Heart left ventricle (tissue), 16 donors: ENCODE results near the gene NR1I2. TPM values are rescaled to one million over a fixed set of nuclear protein-coding genes. Genes with fewer than 3 reads are reported as not detected.

Experiments used
- ATAC-seq, 4 donors: fragments of 200-7000 bp; cut with Tn5 transposase; one replicate each; pipeline ENCODE4 v1.9.1; 2020 to 2022; ENCODE audit warnings: moderate library complexity in 4 of 4, mild to moderate bottlenecking in 3 of 4, moderate number of reproducible peaks in 1 of 4
- DNase-seq, 5 donors: peaks; one replicate each; pipeline ENCODE4 v3.0.0-alpha.2; 2020
- H3K27ac ChIP-seq, 12 donors: fragments of 200-600 bp; sonication (generic) in 4 of 12; one replicate each; pipeline versions ENCODE4 v1.5.0 to v1.8.0; 2016 to 2022; ENCODE audit warnings: mild to moderate bottlenecking in 2 of 12
- H3K27me3 ChIP-seq, 9 donors: fragments of 200-600 bp; sonication (generic) in 2 of 9; one replicate each; pipeline versions ENCODE4 v1.5.1 to v1.8.0; 2016 to 2022; ENCODE audit warnings: mild to moderate bottlenecking in 3 of 9
- H3K36me3 ChIP-seq, 9 donors: fragments of 200-600 bp; sonication (generic) in 2 of 9; one replicate each; pipeline versions ENCODE4 v1.5.0 to v1.8.0; 2018 to 2022; ENCODE audit warnings: mild to moderate bottlenecking in 2 of 9
- H3K4me1 ChIP-seq, 12 donors: fragments of 200-600 bp; sonication (generic) in 4 of 12; one replicate each; pipeline versions ENCODE4 v1.5.0 to v1.8.0; 2016 to 2022; ENCODE audit warnings: mild to moderate bottlenecking in 3 of 12
- H3K4me3 ChIP-seq, 12 donors: fragments of 200-600 bp; sonication (generic) in 4 of 12; one replicate each; pipeline versions ENCODE4 v1.5.0 to v1.8.0; 2017 to 2022; ENCODE audit warnings: mild to moderate bottlenecking in 9 of 12, moderate library complexity in 4 of 12
- H3K9me3 ChIP-seq, 12 donors: fragments of 200-600 bp; sonication (generic) in 4 of 12; one replicate each; pipeline versions ENCODE4 v1.5.0 to v1.8.0; 2016 to 2022; ENCODE audit warnings: mild to moderate bottlenecking in 1 of 12
- CTCF ChIP-seq, 12 donors: fragments of 200-600 bp; sonication (generic) in 4 of 12; IDR thresholded peaks; one replicate each; pipeline versions ENCODE4 v1.5.0 to v1.8.0; 2018 to 2022; ENCODE audit warnings: antibody characterized with exemption in 12 of 12, mild to moderate bottlenecking in 5 of 12
- POLR2A ChIP-seq, 2 donors: fragments of 450-650 bp; IDR thresholded peaks; one replicate each; pipeline ENCODE4 v1.6.1; 2017; ENCODE audit warnings: antibody characterized with exemption in 2 of 2, mild to moderate bottlenecking in 2 of 2, moderate library complexity in 2 of 2
- WGBS, 4 donors: extraction: QIAGEN DNeasy Blood & Tissue Kit in 2 of 4; methylation state at CpG; one replicate each; pipeline versions ENCODE4 v1.1.5 to v1.1.7; 2013 to 2018; 5-methylcytosine and 5-hydroxymethylcytosine counted together
- intact Hi-C, 10 donors: fragments of 100-400 bp; cut with DNase I; formaldehyde crosslinking; loops; one replicate each; pipeline versions ENCODE4 v1.11.1 to v1.14.2; 2022
- polyA plus RNA-seq, 2 donors: library from polyadenylated mRNA; stranded (reverse); fragments of 200-250 nt; gene quantifications; one replicate each; pipeline ENCODE4 v1.2.3, GENCODE V29; 2013
- total RNA-seq, 9 donors: library from RNA; depleted of rRNA in 2 of 9; stranded (reverse); fragments of >200 nt in 2 of 9; fragmentation: NEBNext Ultra II Directional in 3 of 9; extraction: Animal tissue kit (Norgen Biotek cat#: 25700) in 3 of 9; gene quantifications; one replicate each; pipeline versions ENCODE4 v1.1.0 to v1.2.4, GENCODE V29; 2016 to 2023
- donor health status: ischemic (EF 13 %, LVEDD 7.1; RV severe dilation, severe dysfunction).
- donor health status: healthy with polysubstance abuse.
- donor health status: DM: no; HTN: yes; CAD: no.
- donor health status: DM: no; HTN: no; CAD: no.
- donor health status: ischemic (EF 25% LVEDD 6.9; RV normal size, moderate dysfunction).
- donor health status: ischemic (EF 25% LVEDD 5.7; RV mildly dilated, moderate dysfunction).
- donor health status: healthy.
- donor health status: DM: yes; HTN: yes; CAD: no.
- donor health status: ischemic (EF 35%, LVEDD 5.7; RV mildly dilated, moderate dysfunction).
- donor health status: nonischemic (EF 11% LVEDD 7.7; RV severe dilation, severe dysfunction).
- donor health status: DM: yes; HTN: yes; CAD: no.
- donor health status: PGD.
- donor health status: ischemic (EF 29% LVEDD 5.4; RV normal size, mild dysfunction).
- donor health status: nonischemic (EF 23%, LVEDD 6.1; RV moderate dilation, normal function).

NR1I2 gene
- total and polyA plus RNA-seq, 11 donors: 0.07 to 0.29 (median 0.15) TPM; not detected in 4

- TF ChIP-seq CTCF (IDR thresholded peaks at IDR 0.05) (no peak), POLR2A (IDR thresholded peaks at IDR 0.05) (no peak)
- no peak for DNase-seq
- Histone ChIP-seq H3K27ac (no peak overlapping the region), H3K9me3 (no peaks in the 10 kb centered on the region), H3K4me3 (no peak overlapping the region), H3K36me3 (no peaks in the 10 kb centered on the region), H3K27me3 (no peaks in the 10 kb centered on the region), H3K4me1 (peaks cover 0 to 6% (median 0%) of the 10 kb centered on the region in 12 donors)
- WGBS, 4 donors: 78 to 82% (median 81%) methylated on average over 7 to 9 of the region's 9 CpGs
- intact Hi-C loops: no loop called here
- no peak for ATAC-seq
Measured at GRCh38 chr3:119768668-119769393, 13.1 kb upstream of the NR1I2 start.

GRCh38 chr3:119769394-119770149, 12.3 kb upstream of the NR1I2 start:
- peak in 3 of 4 donors; percentile 39 to 89 (median 50) for ATAC-seq

DNA sequence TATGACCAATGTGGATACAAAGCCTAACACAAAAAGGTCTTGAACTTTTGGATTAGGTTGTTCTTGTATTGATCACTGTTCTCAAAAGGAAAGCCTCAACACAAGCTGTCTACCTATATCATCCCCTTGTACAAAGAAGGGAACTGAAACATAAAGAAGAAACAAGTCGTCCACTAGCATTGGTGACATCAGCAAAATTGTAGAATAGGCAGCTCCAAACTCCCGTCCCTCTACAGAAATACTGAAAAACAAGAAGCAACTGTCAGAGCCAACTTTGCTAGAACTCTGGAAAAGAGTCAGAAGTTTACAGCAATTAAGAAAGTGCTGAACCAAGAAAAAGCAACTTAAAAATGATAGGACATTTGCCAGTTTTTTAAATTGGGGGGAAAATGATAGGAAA, 7.5 kb upstream of the NR1I2 start:
- Histone ChIP-seq H3K4me3 (no peak overlapping the region), H3K27ac (no peak overlapping the region), H3K27me3 (no peaks in the 10 kb centered on the region), H3K9me3 (peaks cover 0 to 15% (median 1%) of the 10 kb centered on the region in 12 donors), H3K4me1 (peaks cover 0 to 11% (median 0%) of the 10 kb centered on the region in 12 donors), H3K36me3 (no peaks in the 10 kb centered on the region)
- ATAC-seq (no peak), DNase-seq (no peak)
- intact Hi-C loops: no loop called here
- WGBS, 4 donors: 54 to 58% (median 56%) methylated on average over 2 of the region's 2 CpGs
- no peak for TF ChIP-seq POLR2A (IDR thresholded peaks at IDR 0.05)
- TF ChIP-seq CTCF (IDR thresholded peaks at IDR 0.05): no peak

More at GRCh38 chr3:119769394-119770149, 12.3 kb upstream of the NR1I2 start:
- TF ChIP-seq POLR2A (IDR thresholded peaks at IDR 0.05): no peak
- TF ChIP-seq CTCF (IDR thresholded peaks at IDR 0.05): no peak
- Histone ChIP-seq H3K36me3 (no peaks in the 10 kb centered on the region), H3K27ac (no peak overlapping the region), H3K4me1 (peaks cover 0 to 9% (median 0%) of the 10 kb centered on the region in 12 donors), H3K9me3 (no peaks in the 10 kb centered on the region), H3K27me3 (no peaks in the 10 kb centered on the region), H3K4me3 (no peak overlapping the region)
- WGBS, 4 donors: 58 to 70% (median 62%) methylated on average over 8 of the region's 8 CpGs
- no peak for DNase-seq
- intact Hi-C loops: no loop called here

GRCh38 chr3:119776304-119776703, 5.6 kb upstream of the NR1I2 start:
- DNase-seq (no peak), ATAC-seq (no peak)
- peaks cover 0 to 15% (median 1%) of the 10 kb centered on the region in 12 donors for H3K9me3 ChIP-seq
- TF ChIP-seq POLR2A (IDR thresholded peaks at IDR 0.05) (no peak), CTCF (IDR thresholded peaks at IDR 0.05) (no peak)
- H3K36me3 ChIP-seq: no peaks in the 10 kb centered on the region
- no peak overlapping the region for H3K4me3 ChIP-seq
- peaks cover 0 to 13% (median 0%) of the 10 kb centered on the region in 12 donors for H3K4me1 ChIP-seq
- no peak overlapping the region for H3K27ac ChIP-seq
- no peaks in the 10 kb centered on the region for H3K27me3 ChIP-seq
- whole genome bisulfite sequencing, 4 donors: 62 to 73% (median 64%) methylated on average over 1 of the region's 1 CpG
- intact Hi-C loops: no loop called here
